Stimulated activated naive B cell treated with anti-CD40 and anti-IgM and Interleukin-4, amounts not matched to agents 10 μg/mL and 1 μg/mL and 100 μg/mL, for 72 hours (primary cell): ENCODE measurements around the gene QRSL1.
"Not testable (repeated sequence)": the region's sequence is repeated elsewhere in the genome, so short reads cannot be mapped to it uniquely, and the experiment has no call there.

Experiments used
- ATAC-seq, 2 donors: fragments of 150-1000 bp; cut with Tn5 transposase; replicated peaks; 2 replicates each; pipeline ENCODE4 v1.10.0; 2021; ENCODE audit warnings: moderate library complexity in 1 of 2
- DNase-seq: peaks from one replicate; pipeline ENCODE4 v3.0.0; 2021
- H3K27ac Mint-ChIP-seq: one replicate; pipeline ENCODE4 v1.8.0; 2022; ENCODE audit warnings: mild to moderate bottlenecking, mixed read lengths
- H3K27me3 Mint-ChIP-seq, 2 donors: one replicate each; pipeline ENCODE4 v1.8.0; 2022; ENCODE audit warnings: mixed read lengths in 2 of 2
- H3K36me3 Mint-ChIP-seq, 2 donors: one replicate each; pipeline ENCODE4 v1.8.0; 2022; ENCODE audit warnings: mixed read lengths in 2 of 2, mild to moderate bottlenecking in 1 of 2
- H3K4me1 Mint-ChIP-seq, 2 donors: one replicate each; pipeline ENCODE4 v1.8.0; 2022; ENCODE audit warnings: mixed read lengths in 2 of 2, mild to moderate bottlenecking in 1 of 2
- H3K4me3 Mint-ChIP-seq, 2 donors: one replicate each; pipeline ENCODE4 v1.8.0; 2022; ENCODE audit warnings: mild to moderate bottlenecking in 2 of 2, mixed read lengths in 2 of 2, moderate library complexity in 1 of 2
- H3K9me3 Mint-ChIP-seq, 2 donors: one replicate each; pipeline ENCODE4 v1.8.0; 2022; ENCODE audit warnings: mixed read lengths in 2 of 2, mild to moderate bottlenecking in 1 of 2

Gene QRSL1

GRCh38 chr6:106614166-106614565, 15.2 kb upstream of the QRSL1 start:
- ATAC-seq: peak in 1 of 2 donors; percentile 85
- peaks cover 9 to 31% of the 10 kb centered on the region in 2 donors for H3K36me3 Mint-ChIP-seq
- peak overlapping the region; percentile 0 to 67 for H3K4me3 Mint-ChIP-seq
- no peak for DNase-seq
- peaks cover 33 to 47% of the 10 kb centered on the region in 2 donors for H3K4me1 Mint-ChIP-seq
- H3K27ac Mint-ChIP-seq: peak overlapping the region; percentile 78
- H3K9me3 Mint-ChIP-seq: peaks cover 0 to 4% of the 10 kb centered on the region in 2 donors
- no peaks in the 10 kb centered on the region for H3K27me3 Mint-ChIP-seq

- Mint-ChIP-seq H3K9me3 (peaks cover 0 to 4% of the 10 kb centered on the region in 2 donors), H3K27me3 (no peaks in the 10 kb centered on the region), H3K4me1 (peaks cover 30 to 43% of the 10 kb centered on the region in 2 donors), H3K27ac (peak overlapping the region; percentile 78), H3K4me3 (no peak overlapping the region), H3K36me3 (peaks cover 9 to 31% of the 10 kb centered on the region in 2 donors)
- ATAC-seq (peak in 1 of 2 donors; percentile 38), DNase-seq (no peak)
Measured at GRCh38 chr6:106614592-106615257, 14.7 kb upstream of the QRSL1 start.

GRCh38 chr6:106617302-106617701, 12.1 kb upstream of the QRSL1 start:
- Mint-ChIP-seq H3K36me3 (peaks cover 12 to 37% of the 10 kb centered on the region in 2 donors), H3K9me3 (peaks cover 0 to 4% of the 10 kb centered on the region in 2 donors), H3K27me3 (no peaks in the 10 kb centered on the region), H3K4me1 (peaks cover 29 to 39% of the 10 kb centered on the region in 2 donors), H3K4me3 (no peak overlapping the region), H3K27ac (no peak overlapping the region)
- ATAC-seq: peak; percentile 27 to 60
- no peak for DNase-seq

GRCh38 chr6:106617857-106618256, 11.5 kb upstream of the QRSL1 start:
- DNase-seq (no peak), ATAC-seq (no peak)
- peaks cover 25 to 33% of the 10 kb centered on the region in 2 donors for H3K4me1 Mint-ChIP-seq
- no peaks in the 10 kb centered on the region for H3K27me3 Mint-ChIP-seq
- no peak overlapping the region for H3K4me3 Mint-ChIP-seq
- H3K36me3 Mint-ChIP-seq: peaks cover 12 to 37% of the 10 kb centered on the region in 2 donors
- no peak overlapping the region for H3K27ac Mint-ChIP-seq
- H3K9me3 Mint-ChIP-seq: no peaks in the 10 kb centered on the region

GRCh38 chr6:106618324-106618723, 11.1 kb upstream of the QRSL1 start:
- H3K27me3 Mint-ChIP-seq: no peaks in the 10 kb centered on the region
- peaks cover 21 to 29% of the 10 kb centered on the region in 2 donors for H3K4me1 Mint-ChIP-seq
- no peak overlapping the region for H3K27ac Mint-ChIP-seq
- H3K4me3 Mint-ChIP-seq: no peak overlapping the region
- peaks cover 15 to 37% of the 10 kb centered on the region in 2 donors for H3K36me3 Mint-ChIP-seq
- no peak for DNase-seq
- no peak for ATAC-seq
- H3K9me3 Mint-ChIP-seq: peaks cover 0 to 2% of the 10 kb centered on the region in 2 donors

- DNase-seq (no peak), ATAC-seq (no peak)
- Mint-ChIP-seq H3K4me1 (peaks cover 15 to 20% of the 10 kb centered on the region in 2 donors), H3K36me3 (peaks cover 13 to 33% of the 10 kb centered on the region in 2 donors), H3K27me3 (no peaks in the 10 kb centered on the region), H3K4me3 (no peak overlapping the region), H3K27ac (no peak overlapping the region), H3K9me3 (peaks cover 0 to 2% of the 10 kb centered on the region in 2 donors)
Measured at GRCh38 chr6:106619223-106619622, 10.2 kb upstream of the QRSL1 start.

- no peak for DNase-seq
- no peak overlapping the region for H3K27ac Mint-ChIP-seq
- peaks cover 17 to 20% of the 10 kb centered on the region in 2 donors for H3K4me1 Mint-ChIP-seq
- ATAC-seq: no peak
- H3K27me3 Mint-ChIP-seq: no peaks in the 10 kb centered on the region
- H3K4me3 Mint-ChIP-seq: no peak overlapping the region
- H3K36me3 Mint-ChIP-seq: peaks cover 11 to 31% of the 10 kb centered on the region in 2 donors
- peaks cover 0 to 2% of the 10 kb centered on the region in 2 donors for H3K9me3 Mint-ChIP-seq
Measured at GRCh38 chr6:106620931-106621672, 8.3 kb upstream of the QRSL1 start.

- DNase-seq (no peak), ATAC-seq (no peak)
- no peak overlapping the region for H3K27ac Mint-ChIP-seq
- H3K36me3 Mint-ChIP-seq: peaks cover 8 to 28% of the 10 kb centered on the region in 2 donors
- no peaks in the 10 kb centered on the region for H3K27me3 Mint-ChIP-seq
- peaks cover 19 to 28% of the 10 kb centered on the region in 2 donors for H3K4me1 Mint-ChIP-seq
- no peak overlapping the region for H3K4me3 Mint-ChIP-seq
- H3K9me3 Mint-ChIP-seq: peaks cover 0 to 2% of the 10 kb centered on the region in 2 donors
Measured at GRCh38 chr6:106622412-106622811, 7.0 kb upstream of the QRSL1 start.

GRCh38 chr6:106623039-106623438, 6.3 kb upstream of the QRSL1 start:
- H3K4me3 Mint-ChIP-seq: no peak overlapping the region
- no peaks in the 10 kb centered on the region for H3K27me3 Mint-ChIP-seq
- H3K4me1 Mint-ChIP-seq: peaks cover 20 to 28% of the 10 kb centered on the region in 2 donors
- peaks cover 8 to 27% of the 10 kb centered on the region in 2 donors for H3K36me3 Mint-ChIP-seq
- DNase-seq: no peak
- ATAC-seq: no peak
- peaks cover 0 to 2% of the 10 kb centered on the region in 2 donors for H3K9me3 Mint-ChIP-seq
- no peak overlapping the region for H3K27ac Mint-ChIP-seq

GRCh38 chr6:106626485-106626884, 2.9 kb upstream of the QRSL1 start:
- H3K4me1 Mint-ChIP-seq: peaks cover 24 to 40% of the 10 kb centered on the region in 2 donors
- H3K36me3 Mint-ChIP-seq: peaks cover 8 to 17% of the 10 kb centered on the region in 2 donors
- no peak overlapping the region for H3K27ac Mint-ChIP-seq
- DNase-seq: no peak
- no peaks in the 10 kb centered on the region for H3K27me3 Mint-ChIP-seq
- peaks cover 0 to 2% of the 10 kb centered on the region in 2 donors for H3K9me3 Mint-ChIP-seq
- no peak for ATAC-seq
- no peak overlapping the region for H3K4me3 Mint-ChIP-seq

GRCh38 chr6:106627760-106628159, 1.6 kb upstream of the QRSL1 start:
- peak overlapping the region; percentile 10 to 94 for H3K4me3 Mint-ChIP-seq
- not testable (repeated sequence) for H3K27me3 Mint-ChIP-seq, DNase-seq, ATAC-seq, H3K9me3 Mint-ChIP-seq
- H3K27ac Mint-ChIP-seq: peak overlapping the region; percentile 99
- H3K4me1 Mint-ChIP-seq: peaks cover 29 to 50% of the 10 kb centered on the region in 2 donors
- H3K36me3 Mint-ChIP-seq: peaks cover 6 to 15% of the 10 kb centered on the region in 2 donors

- H3K27me3 Mint-ChIP-seq: no peaks in the 10 kb centered on the region
- H3K4me3 Mint-ChIP-seq: peak overlapping the region; percentile 93 to 94
- ATAC-seq: peak; percentile 3 to 10
- H3K9me3 Mint-ChIP-seq: no peaks in the 10 kb centered on the region
- peaks cover 3 to 17% of the 10 kb centered on the region in 2 donors for H3K36me3 Mint-ChIP-seq
- H3K4me1 Mint-ChIP-seq: peaks cover 30 to 53% of the 10 kb centered on the region in 2 donors
- DNase-seq: no peak
- peak overlapping the region; percentile 99 for H3K27ac Mint-ChIP-seq
Measured at GRCh38 chr6:106628658-106629102, 698 bp upstream of the QRSL1 start.

GRCh38 chr6:106629859-106630163, 433 bp downstream of the QRSL1 start:
- Mint-ChIP-seq H3K4me3 (peak overlapping the region; percentile 93 to 94), H3K27ac (peak overlapping the region; percentile 99), H3K4me1 (peaks cover 37 to 62% of the 10 kb centered on the region in 2 donors), H3K9me3 (no peaks in the 10 kb centered on the region), H3K36me3 (peaks cover 10 to 26% of the 10 kb centered on the region in 2 donors), H3K27me3 (no peaks in the 10 kb centered on the region)
- ATAC-seq (no peak), DNase-seq (no peak)

GRCh38 chr6:106630366-106630765, 988 bp downstream of the QRSL1 start:
- Mint-ChIP-seq H3K36me3 (peaks cover 16 to 31% of the 10 kb centered on the region in 2 donors), H3K4me3 (peak overlapping the region; percentile 93 to 94), H3K4me1 (peaks cover 38 to 62% of the 10 kb centered on the region in 2 donors), H3K9me3 (no peaks in the 10 kb centered on the region), H3K27me3 (no peaks in the 10 kb centered on the region), H3K27ac (peak overlapping the region; percentile 99)
- ATAC-seq (no peak), DNase-seq (no peak)
